Measurements from ENCODE around the gene SLC8A2.

The SLC8A2 gene

GRCh38 chr19:47503130-47503825 lies 31.6 kb upstream of the SLC8A2 start:
- no peak for DNase-seq (ENCODE audit: low spot score)
- TF ChIP-seq CTCF (IDR thresholded peaks at IDR 0.05; ENCODE audit: extremely low read depth, missing control alignments), result no peak

- TF ChIP-seq CTCF (IDR thresholded peaks at IDR 0.05; ENCODE audit: extremely low read depth, missing control alignments), result no peak
Observed at GRCh38 chr19:47499863-47500830, 28.5 kb upstream of the SLC8A2 start.

GRCh38 chr19:47499371-47499770 lies 27.7 kb upstream of the SLC8A2 start:
- TF ChIP-seq CTCF (IDR thresholded peaks at IDR 0.05; ENCODE audit: extremely low read depth, missing control alignments), result no peak
- DNase-seq (ENCODE audit: low spot score), result no peak

More at GRCh38 chr19:47499863-47500830, 28.5 kb upstream of the SLC8A2 start:
- DNase-seq (ENCODE audit: low spot score), result no peak

- TF ChIP-seq CTCF (IDR thresholded peaks at IDR 0.05; ENCODE audit: extremely low read depth, missing control alignments), result no peak
- no peak for DNase-seq (ENCODE audit: low spot score)
Observed at GRCh38 chr19:47498561-47498960, 26.9 kb upstream of the SLC8A2 start.

GRCh38 chr19:47497821-47498520 lies 26.3 kb upstream of the SLC8A2 start:
- TF ChIP-seq CTCF (IDR thresholded peaks at IDR 0.05; ENCODE audit: extremely low read depth, missing control alignments), result no peak

GRCh38 chr19:47497050-47497766 lies 25.5 kb upstream of the SLC8A2 start:
- no peak for DNase-seq (ENCODE audit: low spot score)
- no peak for TF ChIP-seq CTCF (IDR thresholded peaks at IDR 0.05; ENCODE audit: extremely low read depth, missing control alignments)

More at GRCh38 chr19:47497821-47498520, 26.3 kb upstream of the SLC8A2 start:
- DNase-seq (ENCODE audit: low spot score), result no peak
